H1 (cell line): ENCODE results near the gene ZNF83. TPM values are rescaled to one million over a fixed set of nuclear protein-coding genes. Genes with fewer than 3 reads are reported as not detected.

Source experiments
- CHD2 ChIP-seq: IDR thresholded peaks from 2 replicates; pipeline ENCODE4 v1.6.1; 2012; ENCODE audit warnings: low read length, improper control_type of control experiment
- polyA plus RNA-seq, 7 experiments: library from polyadenylated mRNA; depleted of rRNA in 3 of 7; stranded (reverse) in 5 of 7; unstranded in 2 of 7; fragments of >200 nt in 5 of 7; fragments of 200-250 nt in 2 of 7; gene quantifications; 1 replicate in 5 of 7; 2 replicates in 1 of 7; 4 replicates in 1 of 7; pipeline versions ENCODE4 v1.2.1 to v1.2.3, GENCODE V29; 2011 to 2013; ENCODE audit warnings: missing spikeins in 2 of 7, mixed read lengths in 2 of 7
- total RNA-seq: library from RNA; stranded (reverse); fragmentation: NEBNext Ultra II Directional; extraction: Animal tissue kit (Norgen Biotek cat#: 25700); gene quantifications from 2 replicates; pipeline ENCODE4 v1.2.1, GENCODE V29; 2021
- TF ChIP-seq, protein P1 (sequence below): fragments of 300-600 bp; sonication (generic); IDR thresholded peaks from 2 replicates; pipeline ENCODE4 v1.7.1; 2012; ENCODE audit warnings: low read length, moderate library complexity, mild to moderate bottlenecking, inconsistent platforms; ENCODE audit not compliant: insufficient replicate concordance

ZNF83 gene
- total and polyA plus RNA-seq, 2 of the 8 experiments (the other 6 are each of a cell fraction or from before 2014, with no cell fraction given): 13.2 to 19.4 TPM

- TF ChIP-seq, protein P1, sequence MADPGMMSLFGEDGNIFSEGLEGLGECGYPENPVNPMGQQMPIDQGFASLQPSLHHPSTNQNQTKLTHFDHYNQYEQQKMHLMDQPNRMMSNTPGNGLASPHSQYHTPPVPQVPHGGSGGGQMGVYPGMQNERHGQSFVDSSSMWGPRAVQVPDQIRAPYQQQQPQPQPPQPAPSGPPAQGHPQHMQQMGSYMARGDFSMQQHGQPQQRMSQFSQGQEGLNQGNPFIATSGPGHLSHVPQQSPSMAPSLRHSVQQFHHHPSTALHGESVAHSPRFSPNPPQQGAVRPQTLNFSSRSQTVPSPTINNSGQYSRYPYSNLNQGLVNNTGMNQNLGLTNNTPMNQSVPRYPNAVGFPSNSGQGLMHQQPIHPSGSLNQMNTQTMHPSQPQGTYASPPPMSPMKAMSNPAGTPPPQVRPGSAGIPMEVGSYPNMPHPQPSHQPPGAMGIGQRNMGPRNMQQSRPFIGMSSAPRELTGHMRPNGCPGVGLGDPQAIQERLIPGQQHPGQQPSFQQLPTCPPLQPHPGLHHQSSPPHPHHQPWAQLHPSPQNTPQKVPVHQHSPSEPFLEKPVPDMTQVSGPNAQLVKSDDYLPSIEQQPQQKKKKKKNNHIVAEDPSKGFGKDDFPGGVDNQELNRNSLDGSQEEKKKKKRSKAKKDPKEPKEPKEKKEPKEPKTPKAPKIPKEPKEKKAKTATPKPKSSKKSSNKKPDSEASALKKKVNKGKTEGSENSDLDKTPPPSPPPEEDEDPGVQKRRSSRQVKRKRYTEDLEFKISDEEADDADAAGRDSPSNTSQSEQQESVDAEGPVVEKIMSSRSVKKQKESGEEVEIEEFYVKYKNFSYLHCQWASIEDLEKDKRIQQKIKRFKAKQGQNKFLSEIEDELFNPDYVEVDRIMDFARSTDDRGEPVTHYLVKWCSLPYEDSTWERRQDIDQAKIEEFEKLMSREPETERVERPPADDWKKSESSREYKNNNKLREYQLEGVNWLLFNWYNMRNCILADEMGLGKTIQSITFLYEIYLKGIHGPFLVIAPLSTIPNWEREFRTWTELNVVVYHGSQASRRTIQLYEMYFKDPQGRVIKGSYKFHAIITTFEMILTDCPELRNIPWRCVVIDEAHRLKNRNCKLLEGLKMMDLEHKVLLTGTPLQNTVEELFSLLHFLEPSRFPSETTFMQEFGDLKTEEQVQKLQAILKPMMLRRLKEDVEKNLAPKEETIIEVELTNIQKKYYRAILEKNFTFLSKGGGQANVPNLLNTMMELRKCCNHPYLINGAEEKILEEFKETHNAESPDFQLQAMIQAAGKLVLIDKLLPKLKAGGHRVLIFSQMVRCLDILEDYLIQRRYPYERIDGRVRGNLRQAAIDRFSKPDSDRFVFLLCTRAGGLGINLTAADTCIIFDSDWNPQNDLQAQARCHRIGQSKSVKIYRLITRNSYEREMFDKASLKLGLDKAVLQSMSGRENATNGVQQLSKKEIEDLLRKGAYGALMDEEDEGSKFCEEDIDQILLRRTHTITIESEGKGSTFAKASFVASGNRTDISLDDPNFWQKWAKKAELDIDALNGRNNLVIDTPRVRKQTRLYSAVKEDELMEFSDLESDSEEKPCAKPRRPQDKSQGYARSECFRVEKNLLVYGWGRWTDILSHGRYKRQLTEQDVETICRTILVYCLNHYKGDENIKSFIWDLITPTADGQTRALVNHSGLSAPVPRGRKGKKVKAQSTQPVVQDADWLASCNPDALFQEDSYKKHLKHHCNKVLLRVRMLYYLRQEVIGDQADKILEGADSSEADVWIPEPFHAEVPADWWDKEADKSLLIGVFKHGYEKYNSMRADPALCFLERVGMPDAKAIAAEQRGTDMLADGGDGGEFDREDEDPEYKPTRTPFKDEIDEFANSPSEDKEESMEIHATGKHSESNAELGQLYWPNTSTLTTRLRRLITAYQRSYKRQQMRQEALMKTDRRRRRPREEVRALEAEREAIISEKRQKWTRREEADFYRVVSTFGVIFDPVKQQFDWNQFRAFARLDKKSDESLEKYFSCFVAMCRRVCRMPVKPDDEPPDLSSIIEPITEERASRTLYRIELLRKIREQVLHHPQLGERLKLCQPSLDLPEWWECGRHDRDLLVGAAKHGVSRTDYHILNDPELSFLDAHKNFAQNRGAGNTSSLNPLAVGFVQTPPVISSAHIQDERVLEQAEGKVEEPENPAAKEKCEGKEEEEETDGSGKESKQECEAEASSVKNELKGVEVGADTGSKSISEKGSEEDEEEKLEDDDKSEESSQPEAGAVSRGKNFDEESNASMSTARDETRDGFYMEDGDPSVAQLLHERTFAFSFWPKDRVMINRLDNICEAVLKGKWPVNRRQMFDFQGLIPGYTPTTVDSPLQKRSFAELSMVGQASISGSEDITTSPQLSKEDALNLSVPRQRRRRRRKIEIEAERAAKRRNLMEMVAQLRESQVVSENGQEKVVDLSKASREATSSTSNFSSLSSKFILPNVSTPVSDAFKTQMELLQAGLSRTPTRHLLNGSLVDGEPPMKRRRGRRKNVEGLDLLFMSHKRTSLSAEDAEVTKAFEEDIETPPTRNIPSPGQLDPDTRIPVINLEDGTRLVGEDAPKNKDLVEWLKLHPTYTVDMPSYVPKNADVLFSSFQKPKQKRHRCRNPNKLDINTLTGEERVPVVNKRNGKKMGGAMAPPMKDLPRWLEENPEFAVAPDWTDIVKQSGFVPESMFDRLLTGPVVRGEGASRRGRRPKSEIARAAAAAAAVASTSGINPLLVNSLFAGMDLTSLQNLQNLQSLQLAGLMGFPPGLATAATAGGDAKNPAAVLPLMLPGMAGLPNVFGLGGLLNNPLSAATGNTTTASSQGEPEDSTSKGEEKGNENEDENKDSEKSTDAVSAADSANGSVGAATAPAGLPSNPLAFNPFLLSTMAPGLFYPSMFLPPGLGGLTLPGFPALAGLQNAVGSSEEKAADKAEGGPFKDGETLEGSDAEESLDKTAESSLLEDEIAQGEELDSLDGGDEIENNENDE: no peak
- TF ChIP-seq CHD2: no peak
- TF ChIP-seq, all 59 proteins: peak for 0
Observed at GRCh38 chr19:52666506-52666905, 28.4 kb upstream of the ZNF83 start (continued).
